Stomach (tissue), 4 donors: ENCODE measurements around the gene CAPN8.

ENCODE experiments used
- EP300 ChIP-seq: sonication (generic); formaldehyde crosslinking; IDR thresholded peaks from one replicate; pipeline ENCODE4 v1.6.1; 2017; ENCODE audit warnings: antibody characterized with exemption
- TF ChIP-seq, protein P1 (sequence below), 7 experiments: fragments of 450-650 bp in 4 of 7; fragments of 200-600 bp in 3 of 7; sonication (generic) in 3 of 7; IDR thresholded peaks; one replicate each; pipeline ENCODE4 v1.5.1; 2016 to 2019; ENCODE audit warnings: antibody characterized with exemption in 7 of 7, control low read depth in 2 of 7, mild to moderate bottlenecking in 1 of 7

DNA sequence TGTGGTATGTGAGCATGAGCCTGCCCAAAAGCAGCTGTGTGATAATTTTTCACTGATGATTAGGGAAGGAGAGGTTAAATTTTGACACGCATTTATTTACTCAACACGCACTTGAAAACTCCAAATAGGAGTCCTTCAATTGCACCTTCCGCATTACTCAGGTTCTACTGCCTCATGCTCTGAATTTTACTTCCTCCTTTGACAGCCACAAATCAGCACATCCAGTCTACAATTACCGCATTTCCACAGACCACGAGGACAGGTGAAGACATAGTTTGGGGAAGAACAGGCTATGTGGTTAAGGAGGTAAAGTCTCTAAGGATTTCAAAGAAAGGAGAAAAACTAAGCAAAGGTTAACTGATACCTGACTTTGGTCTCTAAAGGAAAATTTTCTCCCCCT is 2.6 kb downstream of the CAPN8 start:
- TF ChIP-seq, protein P1, sequence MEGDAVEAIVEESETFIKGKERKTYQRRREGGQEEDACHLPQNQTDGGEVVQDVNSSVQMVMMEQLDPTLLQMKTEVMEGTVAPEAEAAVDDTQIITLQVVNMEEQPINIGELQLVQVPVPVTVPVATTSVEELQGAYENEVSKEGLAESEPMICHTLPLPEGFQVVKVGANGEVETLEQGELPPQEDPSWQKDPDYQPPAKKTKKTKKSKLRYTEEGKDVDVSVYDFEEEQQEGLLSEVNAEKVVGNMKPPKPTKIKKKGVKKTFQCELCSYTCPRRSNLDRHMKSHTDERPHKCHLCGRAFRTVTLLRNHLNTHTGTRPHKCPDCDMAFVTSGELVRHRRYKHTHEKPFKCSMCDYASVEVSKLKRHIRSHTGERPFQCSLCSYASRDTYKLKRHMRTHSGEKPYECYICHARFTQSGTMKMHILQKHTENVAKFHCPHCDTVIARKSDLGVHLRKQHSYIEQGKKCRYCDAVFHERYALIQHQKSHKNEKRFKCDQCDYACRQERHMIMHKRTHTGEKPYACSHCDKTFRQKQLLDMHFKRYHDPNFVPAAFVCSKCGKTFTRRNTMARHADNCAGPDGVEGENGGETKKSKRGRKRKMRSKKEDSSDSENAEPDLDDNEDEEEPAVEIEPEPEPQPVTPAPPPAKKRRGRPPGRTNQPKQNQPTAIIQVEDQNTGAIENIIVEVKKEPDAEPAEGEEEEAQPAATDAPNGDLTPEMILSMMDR (IDR thresholded peaks at IDR 0.05), result no peak
- no peak for TF ChIP-seq EP300
